HL-60 (cell line): ENCODE data around the gene OR10K2.

Experiments used
- GABPA ChIP-seq: IDR thresholded peaks from 2 replicates; pipeline ENCODE4 v1.6.1; 2012; ENCODE audit warnings: low read depth
- POLR2AphosphoS5 ChIP-seq: IDR thresholded peaks from 2 replicates; pipeline ENCODE4 v1.6.1; 2012; ENCODE audit warnings: low read depth
- SPI1 ChIP-seq: IDR thresholded peaks from 2 replicates; pipeline ENCODE4 v1.6.1; 2012; ENCODE audit warnings: low read depth, mild to moderate bottlenecking, borderline replicate concordance
- TF ChIP-seq, protein P1 (sequence below): IDR thresholded peaks from one replicate; pipeline ENCODE4 v1.5.1; 2011; ENCODE audit warnings: low read length, control low read depth, inconsistent platforms; ENCODE audit not compliant: insufficient read depth
- TF ChIP-seq, protein P2 (sequence below): IDR thresholded peaks from 2 replicates; pipeline ENCODE4 v1.6.1; 2012; ENCODE audit warnings: low read depth; ENCODE audit not compliant: insufficient replicate concordance

DNA sequence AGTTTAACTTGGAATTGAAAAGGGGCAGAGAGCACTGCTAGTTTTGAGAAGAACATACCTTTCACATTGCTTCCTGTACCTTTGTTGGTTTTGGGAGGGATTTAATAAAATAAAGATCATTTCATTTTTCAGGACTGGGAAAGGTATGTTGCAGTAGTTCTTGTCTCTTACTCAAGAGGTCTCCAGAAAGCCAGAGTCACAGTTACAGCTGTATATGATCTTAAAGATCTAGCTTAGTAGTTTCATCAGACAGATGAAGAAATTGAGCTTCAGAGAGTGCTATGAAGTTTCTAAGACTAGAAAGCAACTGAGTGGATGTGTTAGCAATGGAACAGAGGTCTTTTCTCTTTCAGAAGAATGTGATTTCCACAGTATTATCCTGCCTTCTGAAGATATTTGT, 1.0 kb downstream of the OR10K2 start:
- TF ChIP-seq, protein P1, sequence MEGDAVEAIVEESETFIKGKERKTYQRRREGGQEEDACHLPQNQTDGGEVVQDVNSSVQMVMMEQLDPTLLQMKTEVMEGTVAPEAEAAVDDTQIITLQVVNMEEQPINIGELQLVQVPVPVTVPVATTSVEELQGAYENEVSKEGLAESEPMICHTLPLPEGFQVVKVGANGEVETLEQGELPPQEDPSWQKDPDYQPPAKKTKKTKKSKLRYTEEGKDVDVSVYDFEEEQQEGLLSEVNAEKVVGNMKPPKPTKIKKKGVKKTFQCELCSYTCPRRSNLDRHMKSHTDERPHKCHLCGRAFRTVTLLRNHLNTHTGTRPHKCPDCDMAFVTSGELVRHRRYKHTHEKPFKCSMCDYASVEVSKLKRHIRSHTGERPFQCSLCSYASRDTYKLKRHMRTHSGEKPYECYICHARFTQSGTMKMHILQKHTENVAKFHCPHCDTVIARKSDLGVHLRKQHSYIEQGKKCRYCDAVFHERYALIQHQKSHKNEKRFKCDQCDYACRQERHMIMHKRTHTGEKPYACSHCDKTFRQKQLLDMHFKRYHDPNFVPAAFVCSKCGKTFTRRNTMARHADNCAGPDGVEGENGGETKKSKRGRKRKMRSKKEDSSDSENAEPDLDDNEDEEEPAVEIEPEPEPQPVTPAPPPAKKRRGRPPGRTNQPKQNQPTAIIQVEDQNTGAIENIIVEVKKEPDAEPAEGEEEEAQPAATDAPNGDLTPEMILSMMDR: no peak
- no peak for TF ChIP-seq POLR2AphosphoS5
- no peak for TF ChIP-seq GABPA
- TF ChIP-seq, protein P2, sequence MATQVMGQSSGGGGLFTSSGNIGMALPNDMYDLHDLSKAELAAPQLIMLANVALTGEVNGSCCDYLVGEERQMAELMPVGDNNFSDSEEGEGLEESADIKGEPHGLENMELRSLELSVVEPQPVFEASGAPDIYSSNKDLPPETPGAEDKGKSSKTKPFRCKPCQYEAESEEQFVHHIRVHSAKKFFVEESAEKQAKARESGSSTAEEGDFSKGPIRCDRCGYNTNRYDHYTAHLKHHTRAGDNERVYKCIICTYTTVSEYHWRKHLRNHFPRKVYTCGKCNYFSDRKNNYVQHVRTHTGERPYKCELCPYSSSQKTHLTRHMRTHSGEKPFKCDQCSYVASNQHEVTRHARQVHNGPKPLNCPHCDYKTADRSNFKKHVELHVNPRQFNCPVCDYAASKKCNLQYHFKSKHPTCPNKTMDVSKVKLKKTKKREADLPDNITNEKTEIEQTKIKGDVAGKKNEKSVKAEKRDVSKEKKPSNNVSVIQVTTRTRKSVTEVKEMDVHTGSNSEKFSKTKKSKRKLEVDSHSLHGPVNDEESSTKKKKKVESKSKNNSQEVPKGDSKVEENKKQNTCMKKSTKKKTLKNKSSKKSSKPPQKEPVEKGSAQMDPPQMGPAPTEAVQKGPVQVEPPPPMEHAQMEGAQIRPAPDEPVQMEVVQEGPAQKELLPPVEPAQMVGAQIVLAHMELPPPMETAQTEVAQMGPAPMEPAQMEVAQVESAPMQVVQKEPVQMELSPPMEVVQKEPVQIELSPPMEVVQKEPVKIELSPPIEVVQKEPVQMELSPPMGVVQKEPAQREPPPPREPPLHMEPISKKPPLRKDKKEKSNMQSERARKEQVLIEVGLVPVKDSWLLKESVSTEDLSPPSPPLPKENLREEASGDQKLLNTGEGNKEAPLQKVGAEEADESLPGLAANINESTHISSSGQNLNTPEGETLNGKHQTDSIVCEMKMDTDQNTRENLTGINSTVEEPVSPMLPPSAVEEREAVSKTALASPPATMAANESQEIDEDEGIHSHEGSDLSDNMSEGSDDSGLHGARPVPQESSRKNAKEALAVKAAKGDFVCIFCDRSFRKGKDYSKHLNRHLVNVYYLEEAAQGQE: no peak
- no peak for TF ChIP-seq SPI1
